GM23338 (cell line): ENCODE data around the gene ITGB3BP.

Source experiments
- CTCF ChIP-seq, 2 experiments: fragments of 200-600 bp in 1 of 2; sonication (generic) in 1 of 2; conservative IDR thresholded peaks; 2 replicates each; pipeline versions ENCODE4 v1.5.1 to v1.6.1; 2016 to 2017; ENCODE audit warnings: antibody characterized with exemption in 2 of 2, low read depth in 2 of 2, mild to moderate bottlenecking in 2 of 2, moderate library complexity in 1 of 2
- JUNB ChIP-seq: IDR thresholded peaks from one replicate; pipeline ENCODE4 v1.6.1; 2016; ENCODE audit warnings: antibody characterized with exemption; ENCODE audit not compliant: unreplicated experiment

- TF ChIP-seq CTCF (conservative IDR thresholded peaks at IDR 0.05; ENCODE audit: low read depth in 2 of 2) (no peak), JUNB (no peak)
Observed at GRCh38 chr1:63466181-63466580, 56.8 kb downstream of the ITGB3BP start.
